GM18526 (cell line): Measurements from ENCODE around the gene HYAL3.
A peak's percentile ranks its signal among the peaks of the same experiment; 100 is the strongest.

ENCODE experiments used
- POLR2A ChIP-seq: IDR thresholded peaks from 3 replicates; pipeline ENCODE4 v1.6.1; 2011; ENCODE audit not compliant: insufficient read length; ENCODE audit errors: extremely low read depth

HYAL3 gene

DNA sequence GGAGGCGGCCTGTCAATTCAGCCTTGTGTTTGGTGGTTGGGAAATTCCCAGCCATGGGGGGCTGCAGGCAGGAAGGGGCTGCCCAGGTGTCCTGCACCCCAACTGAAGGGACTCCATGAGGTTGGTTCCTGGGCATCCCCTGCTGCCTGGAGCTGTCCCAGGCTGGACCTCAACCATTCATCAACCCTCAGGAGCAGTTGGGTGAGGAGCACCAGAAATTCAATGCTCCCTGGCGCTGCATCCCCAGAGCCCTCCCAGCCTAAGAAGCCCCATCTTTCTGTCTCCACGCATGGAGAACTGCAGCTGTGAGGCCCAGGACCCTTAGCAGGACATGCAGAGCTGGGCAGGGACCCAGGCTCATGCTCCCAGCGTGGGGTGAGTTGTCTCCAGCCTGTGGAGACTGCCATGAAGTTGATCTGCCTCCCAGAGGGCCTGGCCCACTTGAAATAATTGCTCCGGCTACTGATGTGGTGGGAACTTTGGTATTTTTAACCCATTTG, 38.2 kb downstream of the HYAL3 start:
- TF ChIP-seq POLR2A = no peak

DNA sequence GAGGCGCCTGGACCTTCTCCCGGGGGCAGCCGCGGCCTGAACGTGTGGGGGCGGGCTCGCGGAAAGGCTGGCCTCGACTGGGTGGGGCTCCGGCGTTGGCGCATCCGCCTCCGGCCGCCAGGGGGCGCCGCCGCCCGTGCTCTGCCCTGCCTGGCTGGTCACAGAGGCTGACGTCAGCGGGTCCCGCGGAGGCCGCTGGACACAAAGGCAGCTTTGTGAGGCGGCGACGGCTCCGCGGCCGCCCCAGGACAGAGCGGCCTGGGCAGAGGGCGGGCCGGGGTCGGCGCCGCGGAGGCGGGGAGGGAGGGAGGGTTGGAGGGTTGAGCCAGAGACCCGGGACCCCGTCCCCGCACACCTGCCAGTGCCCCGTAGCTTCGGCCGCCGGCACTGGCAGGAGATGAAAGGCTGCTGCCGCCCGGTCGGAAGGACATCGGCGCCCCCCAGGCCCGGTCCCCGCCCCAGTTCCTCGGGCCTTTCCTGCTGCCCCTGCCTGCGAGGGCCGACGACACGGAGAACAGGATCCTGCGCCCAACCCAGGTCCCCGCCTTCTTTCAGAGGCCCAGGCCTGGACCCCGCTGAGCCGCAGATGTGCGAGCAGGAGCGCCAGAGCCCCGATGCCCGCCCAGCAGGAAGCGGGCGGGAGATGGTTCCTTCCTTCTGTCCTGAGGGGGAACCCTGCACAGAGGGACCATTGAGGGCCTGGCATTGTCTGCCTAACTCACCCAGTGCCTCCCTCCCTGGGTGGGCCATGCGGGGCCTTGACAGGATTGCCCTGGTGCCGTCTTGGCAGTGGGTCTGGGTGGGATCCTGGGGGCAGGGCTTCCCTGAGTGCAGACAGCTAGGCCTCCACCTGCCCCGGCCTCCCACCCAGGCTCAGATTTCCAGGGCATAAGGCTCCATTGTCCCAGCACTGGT, 38.9 kb downstream of the HYAL3 start:
- peak; percentile 20 for TF ChIP-seq POLR2A

DNA sequence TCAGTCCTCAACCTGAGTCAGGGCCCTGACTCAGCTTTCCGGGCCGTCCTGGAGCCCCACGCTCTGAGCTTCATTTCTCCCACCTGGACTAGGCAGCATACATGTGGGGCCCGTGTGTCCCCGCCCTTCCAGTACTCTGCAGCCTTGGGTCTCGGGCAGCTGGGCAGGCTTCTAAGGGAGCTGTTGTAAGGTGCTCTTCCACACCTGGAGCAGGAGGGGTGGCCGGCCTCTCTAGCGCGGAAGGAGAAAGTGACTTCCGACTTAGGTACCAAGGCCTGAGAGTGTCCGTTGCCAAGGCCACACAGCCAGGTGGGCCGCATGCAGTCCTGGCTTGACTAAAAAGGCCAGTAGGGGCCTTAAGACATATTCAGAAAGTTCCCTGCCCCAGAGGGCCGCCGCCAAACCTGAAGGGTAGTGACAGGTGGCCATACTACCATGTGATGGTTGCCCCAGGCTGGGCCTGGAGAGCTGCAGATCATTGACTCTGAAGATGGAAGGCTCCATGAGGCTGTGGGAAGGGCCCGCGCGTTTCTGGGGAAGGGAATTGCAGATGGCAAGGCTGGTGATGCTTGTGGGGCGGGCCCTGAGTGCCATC, 39.7 kb downstream of the HYAL3 start:
- TF ChIP-seq POLR2A = no peak

DNA sequence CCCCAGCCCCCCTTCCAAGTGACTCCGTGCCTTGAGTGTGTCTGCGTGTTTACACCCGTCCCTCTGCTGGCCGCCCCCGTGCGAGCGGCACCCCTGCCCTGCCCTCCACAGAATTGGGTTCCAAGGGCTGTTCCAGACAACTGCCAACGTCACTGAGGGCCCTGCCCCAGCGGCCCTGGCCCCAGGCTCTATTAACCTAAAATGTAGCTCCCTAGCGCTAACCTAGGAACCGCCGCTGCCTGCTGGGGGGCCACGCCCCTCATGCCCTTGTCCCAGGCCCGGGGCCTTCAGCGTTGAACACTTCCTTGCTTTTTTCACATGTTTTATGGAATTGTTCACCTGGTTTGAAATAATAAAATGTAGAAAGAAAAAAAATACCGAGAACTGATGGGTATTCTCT, 40.2 kb downstream of the HYAL3 start:
- no peak for TF ChIP-seq POLR2A

DNA sequence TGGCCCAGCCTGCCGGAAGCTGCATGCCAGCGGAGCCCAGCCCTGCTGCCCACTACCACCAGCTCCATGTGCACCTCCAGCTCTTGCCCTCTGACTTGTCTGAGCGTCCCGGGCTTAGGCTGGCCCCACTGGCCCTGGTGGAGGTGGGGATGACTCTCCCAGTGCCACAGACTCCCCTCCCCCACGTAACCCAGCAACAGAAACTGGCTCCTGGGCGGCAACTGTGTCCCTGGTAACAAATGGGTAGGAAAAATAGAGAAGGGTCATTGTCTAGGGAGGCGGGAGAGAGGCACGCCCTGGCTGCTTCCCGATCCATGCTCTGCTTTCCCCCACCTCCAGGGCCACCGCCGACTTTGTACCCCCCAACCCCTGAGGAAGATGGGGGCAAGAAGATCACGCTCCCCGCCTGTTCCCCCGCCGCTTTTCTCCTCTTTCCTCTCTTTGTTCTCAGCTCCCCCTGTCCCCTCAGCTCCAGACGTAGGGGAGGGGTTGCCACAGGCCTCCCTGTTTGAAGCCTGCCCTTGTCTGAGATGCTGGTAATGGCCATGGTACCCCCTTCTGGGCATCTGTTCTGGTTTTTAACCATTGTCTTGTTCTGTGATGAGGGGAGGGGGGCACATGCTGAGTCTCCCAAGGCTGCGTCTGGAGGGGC, 41.0 kb downstream of the HYAL3 start:
- no peak for TF ChIP-seq POLR2A

DNA sequence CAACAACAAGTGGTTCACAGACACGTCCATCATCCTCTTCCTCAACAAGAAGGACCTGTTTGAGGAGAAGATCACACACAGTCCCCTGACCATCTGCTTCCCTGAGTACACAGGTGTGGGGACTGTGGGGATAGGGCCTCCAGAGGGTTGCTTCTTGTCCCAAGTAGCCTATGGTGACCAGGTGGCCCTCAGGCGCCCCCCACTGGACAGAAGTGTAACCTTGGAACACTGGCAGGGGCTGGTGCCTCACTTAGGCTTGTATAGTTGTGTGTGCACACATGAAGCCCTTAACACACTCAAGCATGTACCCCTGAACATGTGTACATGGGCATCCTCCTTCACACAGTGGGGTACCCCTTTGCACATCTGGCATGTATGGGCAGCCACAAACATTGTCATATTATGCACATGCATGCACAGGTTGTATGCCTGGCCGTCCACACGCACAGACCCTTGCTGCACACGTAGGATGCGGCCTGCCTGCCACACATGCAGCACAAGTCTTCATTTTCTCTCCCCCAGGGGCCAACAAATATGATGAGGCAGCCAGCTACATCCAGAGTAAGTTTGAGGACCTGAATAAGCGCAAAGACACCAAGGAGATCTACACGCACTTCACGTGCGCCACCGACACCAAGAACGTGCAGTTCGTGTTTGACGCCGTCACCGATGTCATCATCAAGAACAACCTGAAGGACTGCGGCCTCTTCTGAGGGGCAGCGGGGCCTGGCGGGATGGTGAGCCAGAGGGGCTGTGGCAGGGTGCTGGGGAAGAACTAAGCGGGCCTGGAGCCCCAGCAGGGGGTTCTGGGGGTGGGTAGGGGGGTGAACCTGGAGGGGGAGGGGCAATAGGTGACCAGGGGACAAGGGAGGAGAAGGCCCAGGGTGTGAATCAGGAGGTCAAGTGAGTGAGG, 42.0 kb downstream of the HYAL3 start:
- TF ChIP-seq POLR2A = no peak

DNA sequence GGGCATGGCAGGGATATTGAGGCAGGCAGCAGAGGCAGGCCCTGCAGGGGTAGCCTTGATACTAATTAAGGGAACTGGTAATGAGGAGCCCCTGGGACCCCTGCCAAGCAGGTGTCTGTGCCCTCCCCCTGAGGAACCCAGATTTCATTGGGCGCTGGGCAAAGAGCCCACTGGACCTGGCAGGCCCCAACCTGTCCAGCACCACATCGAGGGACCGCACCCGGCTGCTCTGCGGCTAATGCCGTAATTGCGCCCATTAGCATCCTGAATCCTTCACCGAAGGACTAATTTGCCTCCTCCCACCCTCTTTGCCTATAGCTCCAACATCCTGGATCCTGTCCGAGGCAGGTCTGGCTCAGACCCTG, 44.0 kb downstream of the HYAL3 start:
- no peak for TF ChIP-seq POLR2A

DNA sequence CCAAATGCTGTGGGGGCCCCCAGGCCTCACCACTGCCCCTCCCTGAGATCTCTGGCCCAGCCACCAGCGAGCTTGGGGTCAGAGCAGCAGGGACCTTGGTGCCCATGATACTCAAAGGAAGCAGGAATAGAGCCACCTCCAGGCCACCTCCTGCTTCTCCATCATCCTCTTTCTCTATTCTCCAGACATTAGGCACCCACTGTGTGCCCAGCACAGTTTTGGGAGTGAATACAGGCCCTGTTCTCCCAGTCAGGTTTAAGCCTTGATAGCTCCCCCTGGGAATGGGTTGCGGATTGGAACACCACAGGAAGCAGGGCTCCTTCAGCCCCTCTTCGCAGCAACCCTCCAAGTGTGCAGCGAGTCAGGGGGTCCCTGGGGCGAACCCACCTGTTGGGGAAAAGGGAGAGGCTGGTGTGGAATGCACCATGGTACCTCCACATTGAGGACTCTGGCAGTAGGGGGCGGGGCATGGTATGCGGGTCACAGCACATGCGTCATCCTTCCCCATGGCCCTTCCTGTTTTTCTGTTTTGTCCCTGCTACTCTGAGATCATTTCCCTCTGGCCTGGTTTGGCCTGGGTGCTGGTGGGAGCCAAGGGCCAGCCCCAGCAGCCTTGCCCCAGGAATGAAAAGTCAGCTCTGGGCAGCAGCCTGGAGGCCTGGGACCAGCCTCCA, 44.5 kb downstream of the HYAL3 start:
- TF ChIP-seq POLR2A = no peak

DNA sequence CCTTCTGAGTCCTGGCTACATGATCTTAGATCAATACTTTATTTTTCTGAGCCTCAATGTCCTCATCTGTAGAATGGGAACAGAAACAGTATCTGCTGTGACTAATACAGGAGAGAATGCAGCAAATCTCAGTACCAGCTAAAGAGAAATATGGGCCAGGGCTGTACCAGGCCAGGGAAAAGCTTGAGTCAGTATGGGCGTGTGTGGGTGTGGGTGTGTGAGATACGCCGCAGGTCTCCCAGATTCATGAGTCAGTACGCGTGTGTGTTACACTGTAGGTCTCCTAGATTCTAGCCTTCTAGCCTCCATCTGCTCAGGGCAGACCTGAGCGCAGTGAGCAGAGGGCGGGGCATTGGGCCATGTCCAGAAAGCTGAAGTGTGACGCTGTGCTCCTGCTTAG, 48.0 kb downstream of the HYAL3 start:
- TF ChIP-seq POLR2A = no peak

DNA sequence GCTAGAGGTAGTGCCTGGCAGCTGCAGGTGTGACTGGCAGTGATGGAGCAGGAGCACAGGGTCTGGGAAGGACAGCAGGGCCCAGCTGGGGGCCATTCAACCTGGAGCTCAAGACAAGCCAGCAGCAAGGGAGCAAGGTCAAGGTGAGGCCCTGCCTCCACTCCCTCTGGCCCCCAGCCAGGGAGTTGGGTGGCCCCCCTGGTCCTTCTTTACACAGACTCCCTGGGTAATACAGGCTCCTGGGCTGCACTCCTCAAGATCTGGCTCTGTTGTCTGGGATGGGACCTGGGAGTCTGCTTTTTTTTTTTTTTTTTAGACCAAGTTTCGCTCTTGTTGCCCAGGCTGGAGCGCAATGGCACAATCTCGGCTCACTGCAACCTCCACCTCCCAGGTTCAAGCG, 48.7 kb downstream of the HYAL3 start:
- TF ChIP-seq POLR2A = no peak

DNA sequence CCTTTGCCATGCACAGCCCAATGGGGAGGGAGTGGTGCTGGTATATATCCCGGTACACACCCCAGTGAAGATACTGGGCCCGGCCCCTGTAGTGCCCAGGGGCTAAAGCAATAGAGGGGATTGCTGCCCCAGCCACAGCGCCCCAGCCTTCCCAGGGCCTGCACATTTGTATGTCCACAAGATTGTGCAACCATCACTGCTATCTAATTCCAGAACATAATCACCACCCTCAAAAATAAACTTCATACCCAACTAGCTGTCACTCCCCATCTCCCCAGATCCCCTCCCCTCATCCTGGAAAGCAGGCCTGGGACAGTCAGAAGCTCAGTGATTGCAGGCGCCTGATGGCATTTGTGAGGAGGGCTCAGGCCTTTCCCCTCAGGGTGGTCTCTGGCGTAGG, 49.7 kb downstream of the HYAL3 start:
- no peak for TF ChIP-seq POLR2A

DNA sequence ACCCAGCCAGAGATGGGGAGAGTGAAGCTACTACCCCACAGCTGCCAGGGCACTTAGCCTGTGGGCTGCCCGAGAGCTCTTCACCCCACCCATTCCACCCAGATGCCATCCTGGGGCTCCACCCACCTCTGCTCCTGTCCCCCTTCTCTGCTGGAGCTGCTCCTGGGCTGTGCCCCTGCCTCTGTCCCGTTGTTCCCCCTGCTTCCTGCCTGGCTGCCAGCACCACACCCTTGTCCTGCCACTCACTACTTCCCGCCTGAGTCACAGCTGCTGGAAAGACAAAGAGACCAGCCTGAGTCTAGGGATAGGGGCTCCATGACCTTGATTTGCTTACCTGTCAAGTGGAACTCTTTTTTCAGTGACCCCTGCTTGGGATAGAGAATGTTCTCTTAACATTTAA, 50.8 kb downstream of the HYAL3 start:
- no peak for TF ChIP-seq POLR2A

DNA sequence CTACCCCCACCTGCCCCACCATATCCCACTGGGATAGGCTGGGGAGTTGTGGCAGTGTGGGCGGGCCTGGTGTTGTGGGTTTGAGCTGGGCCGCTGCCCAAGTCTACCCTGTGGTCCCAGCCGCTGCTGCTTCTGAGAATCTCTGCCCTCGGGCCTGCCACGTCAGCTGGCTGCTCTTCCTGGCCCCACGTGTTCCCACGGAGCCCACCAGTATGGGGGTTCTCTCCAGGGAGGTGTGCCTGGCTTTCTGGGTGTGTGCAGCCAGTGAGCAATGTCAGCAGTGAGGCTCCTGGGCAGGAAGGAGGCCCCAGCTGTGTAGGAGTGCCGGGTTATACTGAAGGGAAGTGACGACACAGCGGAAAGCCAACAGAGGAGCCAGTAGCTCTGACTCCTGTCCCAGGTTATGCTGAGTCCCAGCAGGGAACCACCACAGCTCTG, 52.7 kb downstream of the HYAL3 start:
- no peak for TF ChIP-seq POLR2A

DNA sequence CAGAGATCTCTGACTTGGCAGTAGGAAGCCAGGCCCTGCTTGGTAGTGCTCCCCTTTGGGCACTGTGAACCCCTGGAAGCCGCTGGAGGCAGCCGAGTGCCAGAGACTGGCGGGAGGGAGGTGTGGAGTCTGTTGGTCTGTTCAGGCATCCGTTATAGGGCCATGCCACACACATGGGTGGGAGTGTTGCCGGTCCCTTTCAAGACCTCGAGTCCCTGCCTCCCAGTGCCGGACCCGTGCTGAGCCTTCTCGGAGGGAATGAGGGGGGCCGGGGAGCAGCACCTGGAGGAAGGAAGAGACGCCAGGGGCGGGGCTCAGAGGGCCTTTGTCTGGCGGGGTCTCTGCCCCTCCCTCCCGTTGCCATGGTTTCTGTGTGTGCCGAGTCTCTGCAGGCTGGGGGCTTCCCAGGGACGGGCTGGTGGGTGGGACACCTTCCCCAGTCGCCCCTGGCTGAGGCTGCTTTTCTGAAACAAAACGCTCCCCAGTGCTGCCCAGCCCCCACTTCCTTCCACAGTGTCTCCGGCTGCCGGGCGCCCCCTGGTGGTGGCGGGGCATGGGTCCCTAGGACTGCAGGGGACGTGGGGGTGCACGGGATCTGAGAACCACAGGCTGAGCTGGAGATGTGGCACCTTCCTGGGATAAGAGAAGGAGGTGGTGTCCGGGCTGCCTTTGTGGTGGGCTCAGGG, 53.2 kb downstream of the HYAL3 start:
- no peak for TF ChIP-seq POLR2A
